Measurements from ENCODE around the gene GJA9.

GJA9 gene

GRCh38 chr1:38829368-38829767, 52.0 kb downstream of the GJA9 start:
- no peak for DNase-seq

GRCh38 chr1:38827318-38827717, 54.1 kb downstream of the GJA9 start:
- no peak for DNase-seq

GRCh38 chr1:38826886-38827285, 54.5 kb downstream of the GJA9 start:
- DNase-seq = no peak

GRCh38 chr1:38826262-38826661, 55.1 kb downstream of the GJA9 start:
- no peak for DNase-seq
